Occipital lobe (tissue), 2 donors: ENCODE results near the gene CNTN1. TPM values are rescaled to one million over a fixed set of nuclear protein-coding genes. Genes with fewer than 3 reads are reported as not detected.
"Not testable (repeated sequence)": the region's sequence is repeated elsewhere in the genome, so short reads cannot be mapped to it uniquely, and the experiment has no call there.

ENCODE experiments used
- DNase-seq: peaks from one replicate; lab custom pipeline; 2025; lab: John Stamatoyannopoulos, UW
- total RNA-seq: library from RNA; depleted of rRNA; stranded (reverse); fragments of >200 nt; gene quantifications from one replicate; pipeline ENCODE4 v1.2.3, GENCODE V29; 2014

CNTN1 gene
- total RNA-seq, 1 donor from 2014 or later, result 385 TPM

DNA sequence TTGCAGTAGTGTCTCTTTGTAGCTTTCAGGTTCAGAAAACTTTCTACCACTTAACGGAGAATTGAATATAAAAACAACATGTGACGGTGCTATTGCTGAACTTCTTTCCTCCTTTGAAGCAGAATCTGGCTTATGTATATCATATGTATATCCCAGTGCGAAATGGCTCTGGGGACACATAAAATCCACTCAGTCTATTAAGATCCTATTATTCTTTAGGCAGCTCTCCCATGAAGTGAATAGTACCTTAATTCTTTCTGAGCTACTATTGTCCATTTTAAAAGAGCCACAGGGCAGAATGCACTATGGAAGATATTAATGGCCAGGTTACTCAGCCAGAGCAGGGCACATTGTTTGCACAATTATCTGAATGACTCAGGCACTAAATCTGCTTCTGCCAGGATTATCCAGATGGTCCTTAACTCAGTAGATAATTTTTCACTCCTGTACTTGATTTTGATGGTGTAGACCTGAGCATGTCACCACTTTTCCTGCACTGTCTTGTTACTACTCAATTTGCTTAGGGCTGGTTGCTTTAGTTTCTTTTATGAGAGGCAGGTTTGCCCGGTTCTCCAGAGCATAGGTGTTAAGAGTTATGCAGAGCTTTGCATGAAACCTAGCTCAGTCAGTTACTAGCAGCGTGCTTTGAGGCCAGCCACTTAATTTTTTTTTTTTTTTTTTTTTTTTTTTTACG is 5.5 kb downstream of the CNTN1 start:
- DNase-seq, result no peak

DNA sequence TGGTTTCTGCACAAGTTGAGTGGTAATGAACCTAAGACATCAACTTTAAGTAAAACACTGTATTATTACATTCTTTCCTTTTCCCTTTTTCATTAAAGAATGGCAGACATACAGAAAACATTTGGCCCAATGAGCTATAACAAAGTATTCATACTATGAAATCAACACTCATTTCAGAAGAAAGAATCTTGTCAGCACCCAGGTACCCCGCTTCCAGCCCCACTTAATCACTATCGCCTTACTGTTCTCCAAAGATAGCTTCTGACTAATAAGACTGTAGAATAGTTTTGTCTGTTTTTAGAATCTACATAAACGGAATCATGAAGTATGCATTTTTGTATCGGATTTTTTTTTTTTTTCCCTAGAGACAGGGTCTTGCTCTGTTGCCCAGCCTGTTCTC is 9.5 kb downstream of the CNTN1 start:
- DNase-seq, result no peak

DNA sequence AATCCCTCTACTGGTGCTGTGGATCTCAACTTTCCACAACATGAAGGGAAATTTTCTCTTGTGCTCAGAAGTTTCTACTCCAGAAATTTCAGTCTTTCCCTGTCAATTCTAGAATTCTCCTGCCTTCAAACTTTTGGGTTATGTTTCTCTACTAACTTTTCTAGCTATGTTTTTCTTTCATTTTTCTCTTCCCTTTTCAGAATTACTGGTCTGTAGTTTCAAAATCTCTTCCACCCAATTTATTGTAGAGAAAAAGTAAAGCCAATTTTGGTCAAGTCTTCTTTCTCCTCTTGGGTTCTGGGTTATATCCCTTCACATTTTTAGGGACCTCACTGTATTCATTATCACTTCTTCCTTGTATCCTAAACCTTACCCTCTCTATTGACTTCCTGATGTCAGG is 18.9 kb downstream of the CNTN1 start:
- DNase-seq, result no peak

DNA sequence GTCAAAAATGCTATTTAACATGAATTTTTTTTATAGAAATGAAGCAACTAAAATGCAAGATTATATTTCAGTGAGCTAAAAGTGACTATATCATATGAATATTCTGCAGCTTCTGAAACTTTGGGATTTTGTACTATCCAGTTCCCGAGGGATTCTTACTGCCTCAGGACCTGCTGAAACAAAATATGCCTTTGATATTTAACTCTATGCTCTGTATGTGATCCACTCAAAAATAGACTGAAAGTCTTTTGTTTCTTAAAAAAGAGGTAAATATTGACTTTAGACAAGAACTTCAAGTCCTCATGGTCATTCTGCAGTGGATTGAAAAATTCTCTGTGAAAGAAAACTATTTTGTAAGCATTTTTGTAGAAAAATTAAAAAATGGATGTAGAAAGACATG is 22.4 kb downstream of the CNTN1 start:
- no peak for DNase-seq

DNA sequence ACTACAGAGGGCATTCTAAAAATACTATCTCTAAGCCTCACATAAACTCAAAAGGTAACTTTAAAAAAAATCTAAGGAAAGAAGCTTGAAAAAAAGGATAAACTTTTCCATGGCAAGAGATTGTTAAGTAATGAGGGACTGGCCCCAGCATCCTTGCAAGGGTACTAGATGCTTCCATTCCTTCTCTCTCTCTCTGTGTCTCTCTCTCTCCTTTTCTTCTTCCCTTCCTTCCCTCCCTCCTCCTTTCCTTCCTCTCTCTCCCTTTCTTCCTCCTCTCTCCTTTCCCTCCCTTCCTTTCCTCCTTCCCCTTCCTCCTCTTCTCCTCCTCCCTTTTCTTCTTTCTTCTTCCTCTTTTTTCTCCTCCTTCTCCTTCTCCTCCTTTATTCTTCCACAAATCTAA is 23.8 kb downstream of the CNTN1 start:
- DNase-seq, result no peak

DNA sequence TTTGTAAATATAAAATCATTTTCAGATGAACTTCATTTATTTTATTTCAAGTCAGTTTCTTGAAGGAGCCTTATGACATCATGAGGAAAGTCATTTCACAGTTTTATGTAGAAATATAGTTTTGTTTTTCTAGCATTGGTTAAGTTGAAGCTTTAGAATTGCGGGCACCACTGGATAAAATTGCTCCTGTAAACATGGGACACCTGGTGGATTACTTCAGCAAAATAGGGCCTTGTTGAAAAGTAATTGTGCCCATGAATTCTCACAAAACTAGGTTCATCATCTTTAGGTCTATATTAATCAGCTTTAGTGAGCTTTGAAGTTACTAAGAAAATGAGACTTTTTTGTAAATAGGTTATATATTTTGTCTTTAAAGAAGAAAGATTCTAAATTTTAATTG is 25.3 kb downstream of the CNTN1 start:
- no peak for DNase-seq

DNA sequence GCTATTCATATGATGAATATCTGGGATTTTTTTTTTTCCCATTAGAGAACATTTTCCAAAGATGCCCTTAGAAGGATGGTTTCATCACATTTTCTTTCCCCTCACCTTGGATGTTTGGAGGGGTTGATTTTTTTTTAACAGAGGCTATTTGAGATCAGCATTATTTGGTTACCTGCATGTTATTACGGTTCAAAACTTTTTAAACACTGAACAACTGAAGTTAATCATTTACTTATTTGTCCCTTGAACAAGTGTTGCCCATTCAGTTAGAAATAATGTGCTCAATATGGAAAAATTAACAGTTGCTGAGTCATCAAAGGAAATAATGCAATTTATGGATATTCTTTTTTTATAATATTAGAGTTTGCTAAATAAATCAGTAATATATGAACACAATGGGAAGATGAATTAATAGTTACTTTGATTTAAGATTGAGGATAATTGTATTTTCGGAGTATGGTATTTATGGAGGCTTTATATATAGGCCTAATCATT is 26.7 kb downstream of the CNTN1 start:
- DNase-seq, result no peak

DNA sequence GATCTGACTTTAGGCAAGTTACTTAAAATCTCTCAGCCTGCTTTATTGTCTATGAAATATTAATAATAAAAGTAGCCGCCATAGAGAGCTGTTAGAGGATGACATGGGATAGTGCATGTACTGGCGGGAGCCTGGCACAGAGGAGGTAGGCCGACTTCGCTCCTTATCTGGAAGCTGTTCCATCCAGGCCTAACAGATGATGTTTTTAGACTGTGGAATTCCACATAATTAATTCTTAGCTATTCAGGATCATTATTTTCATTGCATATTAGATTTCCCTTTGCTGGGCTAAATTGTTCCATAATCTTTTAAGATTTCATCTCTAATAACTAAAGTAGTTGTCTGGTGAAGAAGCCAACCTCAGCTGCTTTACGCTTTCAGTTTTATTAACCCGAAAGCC is 30.8 kb downstream of the CNTN1 start:
- DNase-seq, result no peak

DNA sequence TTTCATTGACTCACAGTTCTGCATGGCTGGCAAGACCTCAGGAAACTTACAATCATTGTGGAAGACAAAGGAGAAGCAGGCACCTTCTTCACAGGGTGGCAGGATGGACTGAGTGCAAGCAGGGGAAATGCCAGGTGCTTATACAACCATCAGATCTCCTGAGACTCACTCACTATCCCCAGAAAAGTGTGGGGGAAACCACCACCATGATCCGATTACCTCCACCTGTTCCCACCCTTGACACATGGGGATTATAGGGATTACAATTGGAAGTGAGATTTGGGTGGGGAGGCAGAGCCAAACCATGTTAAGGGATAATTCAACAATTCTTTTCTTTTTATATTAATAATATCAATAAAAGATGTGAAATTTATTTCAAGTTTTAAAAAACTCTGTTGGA is 34.1 kb downstream of the CNTN1 start:
- DNase-seq, result no peak

DNA sequence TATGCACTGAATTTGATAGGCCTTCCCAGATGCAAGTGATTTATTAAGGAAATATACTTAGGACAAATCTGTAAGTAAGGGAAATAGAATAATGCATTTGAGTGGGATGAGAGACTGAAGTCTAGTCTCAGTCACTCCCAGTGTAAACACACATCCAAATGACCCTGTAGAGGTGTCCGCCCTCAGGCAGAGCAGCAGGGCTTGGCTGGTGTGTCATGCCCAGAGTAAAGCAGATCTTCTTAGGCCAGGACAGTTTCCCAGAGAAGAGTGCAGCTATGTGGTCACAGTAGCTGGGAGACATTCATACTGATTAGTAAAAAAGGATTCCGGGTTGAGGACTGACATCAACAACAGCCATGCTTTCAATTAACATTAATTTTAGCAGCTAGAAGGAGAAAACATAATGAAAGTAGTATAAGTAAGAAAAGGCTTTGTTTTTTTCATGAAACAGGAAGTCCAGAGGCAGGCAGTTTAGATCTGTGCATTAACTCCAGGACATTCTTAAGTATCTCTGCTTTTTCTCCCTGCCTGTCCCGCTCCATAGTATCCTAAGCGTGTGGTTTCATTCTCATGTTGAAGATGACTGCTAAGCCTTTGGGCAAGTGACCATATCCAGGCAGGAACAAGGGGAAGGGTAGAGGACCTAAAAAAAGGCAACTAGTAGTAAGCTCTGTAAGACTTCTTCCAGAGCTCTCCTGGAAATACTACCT is 35.7 kb downstream of the CNTN1 start:
- no peak for DNase-seq

DNA sequence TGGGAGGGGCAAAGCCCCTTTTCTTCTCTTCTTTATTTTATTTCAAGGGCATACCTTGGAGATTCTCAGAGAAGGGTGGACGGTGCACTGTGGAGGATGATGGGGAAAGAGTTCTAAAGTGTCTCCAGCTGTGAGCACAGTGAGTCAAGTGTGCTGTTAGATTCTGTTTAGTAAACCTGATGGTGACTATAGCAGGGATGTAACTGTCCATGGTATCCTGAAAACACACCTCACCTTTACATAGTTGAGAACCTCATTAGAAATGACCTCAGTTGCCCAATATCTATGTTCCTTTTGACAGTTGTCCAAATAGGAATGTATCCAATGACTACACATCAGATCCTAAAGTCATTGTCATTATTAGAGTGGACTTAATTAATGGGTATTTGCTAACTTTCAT is 38.0 kb downstream of the CNTN1 start:
- DNase-seq, result no peak

DNA sequence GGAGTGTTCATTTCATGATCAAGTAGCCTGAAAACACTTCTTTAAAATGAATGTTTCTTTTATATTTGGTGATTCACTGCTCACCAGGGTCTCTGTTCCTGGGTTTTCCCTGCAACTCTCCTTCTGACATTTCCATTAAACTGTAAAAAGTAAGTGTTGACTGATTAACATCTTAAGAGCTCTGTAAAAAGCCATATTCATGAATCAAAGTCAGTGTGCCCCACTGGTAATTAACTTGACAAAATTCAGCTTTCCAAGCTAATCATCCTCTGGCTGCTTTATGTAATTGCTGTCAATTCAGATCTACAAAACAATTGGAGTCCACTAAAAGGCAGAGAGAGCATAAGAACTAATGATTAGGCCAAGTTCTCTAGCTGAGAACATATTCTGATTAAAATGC is 41.6 kb downstream of the CNTN1 start:
- DNase-seq, result no peak

DNA sequence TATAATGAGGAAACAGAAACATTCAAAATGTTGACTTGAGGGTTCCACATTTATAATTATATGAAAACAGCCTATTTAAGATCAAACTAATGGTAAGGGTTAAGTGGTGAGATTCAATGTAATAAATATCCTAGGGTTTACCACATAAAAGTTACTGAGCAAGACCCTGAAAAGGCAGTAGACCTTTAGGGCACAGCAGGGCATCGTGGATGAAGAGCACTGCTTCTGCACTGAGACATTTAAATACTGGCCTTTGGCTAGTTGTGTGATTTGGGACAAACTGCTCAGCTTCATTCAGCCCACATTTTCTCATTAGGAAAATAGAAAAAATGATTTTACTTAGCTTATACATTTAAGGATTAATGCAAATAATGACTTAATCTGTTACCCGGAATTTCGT is 42.0 kb downstream of the CNTN1 start:
- DNase-seq, result no peak

DNA sequence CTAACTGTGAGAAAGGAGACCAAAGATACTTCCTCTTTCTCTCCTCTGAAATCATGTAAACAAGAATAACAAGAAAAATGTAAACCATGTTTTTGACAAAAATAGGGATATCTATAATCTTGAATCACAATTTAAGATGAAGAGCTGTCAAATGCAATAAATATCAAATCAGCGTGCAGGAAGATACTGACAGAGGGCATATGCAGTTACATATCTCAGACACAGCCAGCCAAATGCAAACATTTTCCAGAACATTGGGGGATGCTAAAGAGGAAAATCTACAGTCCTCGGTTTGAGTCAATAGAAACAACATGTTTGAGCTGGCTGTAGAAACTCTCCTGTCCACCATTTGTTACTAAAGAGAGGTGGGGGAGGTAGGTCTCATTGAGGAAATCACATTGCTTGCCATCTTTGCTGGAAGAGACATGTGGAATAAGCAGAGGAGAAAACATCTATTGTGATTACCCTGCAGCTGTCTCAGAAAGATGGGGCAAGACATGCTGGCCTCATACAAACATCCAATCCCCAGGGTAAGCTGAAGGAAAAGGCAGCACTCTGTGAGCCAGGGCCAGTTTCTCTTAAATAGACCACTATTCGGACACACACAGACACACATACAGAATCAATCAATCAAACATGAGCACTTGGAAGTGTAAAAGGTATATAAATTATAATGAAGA is 43.5 kb downstream of the CNTN1 start:
- DNase-seq, result no peak

DNA sequence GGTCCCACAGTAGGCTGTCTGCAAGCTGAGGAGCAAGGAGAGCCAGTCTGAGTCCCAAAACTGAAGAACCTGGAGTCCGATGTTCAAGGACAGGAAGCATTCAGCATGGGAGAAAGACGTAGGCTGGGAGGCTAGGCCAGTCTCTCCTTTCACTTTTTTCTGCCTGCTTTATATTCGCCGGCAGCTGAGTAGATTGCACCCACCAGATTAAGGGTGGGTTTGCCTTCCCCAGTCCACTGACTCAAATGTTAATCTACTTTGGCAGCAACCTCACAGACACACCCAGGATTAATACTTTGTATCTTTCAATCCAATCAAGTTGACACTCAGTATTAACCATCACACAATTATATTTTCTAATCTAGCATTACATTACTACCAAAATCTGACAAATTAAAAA is 45.2 kb downstream of the CNTN1 start:
- DNase-seq, result not testable (repeated sequence)

DNA sequence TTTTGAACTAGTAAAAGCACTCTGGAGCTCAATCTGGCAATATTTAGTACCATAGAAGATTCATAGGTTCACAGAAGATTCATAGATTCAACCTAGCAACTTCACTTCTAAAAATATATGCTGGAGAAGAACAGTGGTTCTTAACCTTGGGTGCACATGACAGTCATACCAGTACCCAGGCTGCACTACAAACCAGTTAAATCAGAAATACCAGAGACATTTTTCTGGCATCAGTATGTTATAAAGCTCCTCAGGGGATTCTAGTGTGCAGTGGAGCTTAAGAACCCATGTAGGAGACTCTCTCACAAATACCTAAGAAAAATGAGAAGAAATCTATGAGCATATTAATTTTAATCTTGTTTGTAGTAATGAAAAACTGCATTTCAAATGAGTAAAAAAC is 46.6 kb downstream of the CNTN1 start:
- no peak for DNase-seq

DNA sequence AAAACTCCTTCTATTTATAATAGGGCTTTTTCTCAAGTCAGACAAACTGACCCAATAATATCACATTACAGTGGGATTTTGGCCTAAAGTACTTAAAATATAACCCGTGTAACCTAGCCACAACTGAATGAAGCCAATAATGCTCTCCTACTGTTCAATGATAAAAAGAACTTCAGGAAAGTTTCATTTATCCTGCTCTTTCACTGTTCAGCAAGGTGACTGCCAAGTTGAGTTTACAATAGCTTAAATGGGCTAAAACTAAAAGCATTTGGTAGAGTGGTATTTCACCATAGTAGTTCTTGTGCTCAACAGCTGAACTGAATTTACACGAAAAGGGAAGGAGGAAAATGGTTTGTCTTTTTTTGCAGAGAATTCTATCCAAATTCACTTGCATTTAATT is 49.8 kb downstream of the CNTN1 start:
- no peak for DNase-seq

DNA sequence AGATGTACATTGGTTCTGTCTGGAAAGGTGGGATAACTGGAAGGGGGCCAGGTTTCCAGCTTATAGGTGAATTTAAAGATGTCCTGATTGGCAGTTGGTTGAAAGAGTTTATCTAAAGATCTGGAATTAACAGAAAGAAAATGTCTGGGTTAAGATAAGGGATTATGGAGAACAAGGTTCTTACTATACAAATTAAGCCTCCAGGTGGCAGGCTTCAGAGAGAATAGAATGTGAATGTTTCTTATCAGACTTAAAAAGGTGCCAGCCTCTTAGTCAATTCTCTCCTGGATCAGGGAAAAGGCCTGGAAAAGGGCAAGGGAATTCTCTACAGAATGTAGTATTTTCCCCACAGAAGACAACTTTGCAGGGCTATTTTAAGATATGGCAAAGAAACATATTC is 53.1 kb downstream of the CNTN1 start:
- DNase-seq, result no peak

DNA sequence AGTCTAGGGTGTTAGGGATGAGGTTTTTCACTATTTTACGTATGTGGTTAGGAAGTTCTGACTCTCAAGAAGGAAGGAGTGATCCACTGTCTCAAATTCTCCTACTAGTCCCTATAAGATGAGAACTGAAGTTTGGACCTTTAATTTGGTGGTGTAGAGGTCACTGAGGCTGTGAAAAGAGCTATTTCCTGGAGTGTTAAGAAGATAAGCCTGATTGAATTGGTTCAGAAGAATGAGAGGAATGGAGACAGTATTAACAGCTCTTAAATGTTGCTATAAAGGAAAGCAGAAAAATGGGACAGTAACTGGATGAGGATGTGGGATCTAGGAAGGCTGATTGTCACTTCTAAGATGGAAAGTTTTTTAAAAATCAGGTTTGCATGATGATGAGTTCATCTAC is 57.6 kb downstream of the CNTN1 start:
- no peak for DNase-seq

DNA sequence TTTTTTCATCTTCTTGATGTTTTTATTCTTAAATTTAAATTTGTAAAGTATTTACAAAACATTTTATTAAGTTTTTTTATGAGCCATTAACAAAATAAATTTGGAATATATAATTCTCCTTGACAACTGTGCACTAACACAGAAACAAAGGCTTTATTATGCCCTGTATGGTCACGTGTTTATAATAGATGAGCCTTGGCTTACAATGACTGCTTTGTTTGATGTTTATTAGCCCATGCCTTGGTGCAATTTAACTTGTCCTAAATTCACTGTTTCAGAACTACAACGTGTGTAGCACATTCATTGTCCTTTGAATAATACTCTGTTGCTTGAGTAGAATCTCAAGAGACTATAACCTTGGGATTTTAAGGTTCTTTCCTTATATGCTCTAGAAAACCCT is 59.8 kb downstream of the CNTN1 start:
- DNase-seq, result no peak

DNA sequence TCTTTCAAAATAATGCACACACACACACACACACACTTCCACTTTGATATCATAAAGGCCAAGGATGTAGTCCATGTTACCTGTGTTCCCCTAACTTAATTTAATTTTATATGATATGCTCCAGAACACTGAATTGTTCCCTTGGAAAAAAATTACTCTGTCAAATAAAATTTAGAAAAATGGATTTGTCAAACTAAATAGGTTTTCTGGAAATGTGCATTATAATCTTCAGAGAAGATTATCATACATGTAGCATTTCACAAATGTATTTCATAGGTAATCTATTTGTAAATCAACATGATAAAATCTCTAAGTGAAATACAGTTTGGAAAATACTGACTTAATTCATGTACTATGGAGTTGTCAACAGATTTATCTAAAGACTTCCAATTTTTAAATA is 68.6 kb downstream of the CNTN1 start:
- no peak for DNase-seq

DNA sequence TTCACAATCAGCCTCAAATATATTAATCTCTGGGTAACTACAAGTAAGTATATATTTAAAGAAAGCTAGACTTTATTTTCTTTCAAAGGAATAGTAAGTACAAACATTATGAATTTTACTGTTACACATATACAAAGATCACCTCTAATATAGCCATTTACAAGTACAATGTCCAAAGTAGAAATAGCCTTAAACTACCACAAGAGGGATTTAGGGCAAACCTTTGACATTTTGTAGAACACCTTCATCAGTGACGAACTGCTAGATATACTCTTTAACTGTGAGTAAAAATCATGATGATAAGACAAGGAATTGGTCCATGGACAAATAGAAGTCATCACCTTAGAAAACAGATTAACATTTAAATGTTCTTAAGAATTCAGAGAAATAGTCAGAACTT is 69.8 kb downstream of the CNTN1 start:
- no peak for DNase-seq
